HCT116 (cell line): ENCODE results near the gene AKAP13. TPM values are rescaled to one million over a fixed set of nuclear protein-coding genes. Genes with fewer than 3 reads are reported as not detected.
A peak's percentile ranks its signal among the peaks of the same experiment; 100 is the strongest.

Experiments
- ATAC-seq: fragments of 200-7000 bp; cut with Tn5 transposase; 2 replicates; pipeline ENCODE4 v1.9.1; 2020; ENCODE audit warnings: mild to moderate bottlenecking, moderate library complexity
- BruUV-seq: library from RNA; stranded (reverse); fragments of 400-500 nt; replicated peaks from 2 replicates; lab custom pipeline; 2021; lab: Mats Ljungman, UMichigan
- CTCF ChIA-PET: fragments of 300-600 bp; sonication (Branson Sonifier 250); formaldehyde crosslinking; loops from one replicate; lab custom pipeline; 2021; ENCODE audit warnings: antibody characterized with exemption; lab: Charles Lee
- POLR2A ChIA-PET: fragments of 300-600, 350-600 bp; sonication (Branson Sonifier 250); formaldehyde crosslinking; loops from one replicate; lab custom pipeline; 2021; ENCODE audit warnings: antibody characterized with exemption; lab: Charles Lee
- RAD21 ChIA-PET, 2 experiments: fragments of 300-600 bp; sonication (Branson Sonifier 250); formaldehyde crosslinking; loops; one replicate each; lab custom pipeline; 2023; ENCODE audit warnings: low total read pairs in 2 of 2; ENCODE audit not compliant: uncharacterized antibody in 2 of 2, unreplicated experiment in 2 of 2, low non-redundant PET in 1 of 2; lab: Charles Lee
- DNase-seq: peaks from one replicate; pipeline ENCODE4 v3.0.0-alpha.2; 2010; ENCODE audit warnings: low read depth, low spot score
- H2AFZ ChIP-seq: fragments of 200-600 bp; shearing (Covaris generic), sonication (generic); 2 replicates; pipeline ENCODE4 v1.6.1; 2017; ENCODE audit warnings: low read depth, mixed run types, mixed read lengths, antibody characterized with exemption, low read length; ENCODE audit not compliant: poor library complexity, severe bottlenecking
- H3K27ac ChIP-seq: 2 replicates; pipeline ENCODE4 v1.5.1; 2012; ENCODE audit warnings: low read depth, low read length
- H3K27me3 ChIP-seq: fragments of 200-600 bp; sonication (generic); 2 replicates; pipeline ENCODE4 v1.6.1; 2016; ENCODE audit warnings: mixed run types, low read length, mixed read lengths; ENCODE audit not compliant: insufficient read depth
- H3K36me3 ChIP-seq, 2 experiments: fragments of 200-500 bp in 1 of 2; fragments of 200-600 bp in 1 of 2; sonication (Bioruptor generic) in 1 of 2; sonication (generic) in 1 of 2; 2 replicates each; pipeline versions ENCODE4 v1.5.1 to v1.6.1; 2014 to 2016; ENCODE audit warnings: low read length in 2 of 2, inconsistent platforms in 1 of 2, mixed read lengths in 1 of 2, mixed run types in 1 of 2; ENCODE audit not compliant: insufficient read depth in 2 of 2, control insufficient read depth in 1 of 2
- H3K4me1 ChIP-seq, 2 experiments: fragments of 200-600 bp in 1 of 2; sonication (generic) in 1 of 2; 2 replicates each; pipeline versions ENCODE4 v1.5.1 to v1.6.1; 2012 to 2017; ENCODE audit warnings: low read length in 2 of 2, inconsistent platforms in 1 of 2, mild to moderate bottlenecking in 1 of 2, mixed read lengths in 1 of 2, mixed run types in 1 of 2, moderate library complexity in 1 of 2; ENCODE audit not compliant: insufficient read depth in 2 of 2, control insufficient read depth in 1 of 2
- H3K4me2 ChIP-seq: fragments of 200-600 bp; sonication (generic); 2 replicates; pipeline ENCODE4 v1.6.1; 2017; ENCODE audit warnings: mixed run types, low read length, mixed read lengths
- H3K4me3 ChIP-seq, 2 experiments: fragments of 200-600 bp in 1 of 2; sonication (generic) in 1 of 2; replicated peaks in 1 of 2; 2 replicates each; pipeline ENCODE4 v1.5.1; 2011 to 2016; ENCODE audit warnings: low read length in 2 of 2, control low read depth in 1 of 2, low read depth in 1 of 2, mild to moderate bottlenecking in 1 of 2, mixed read lengths in 1 of 2, mixed run types in 1 of 2
- H3K79me2 ChIP-seq: fragments of 200-600 bp; sonication (generic); 2 replicates; pipeline ENCODE4 v1.6.1; 2017; ENCODE audit warnings: mild to moderate bottlenecking, mixed run types, low read length, moderate library complexity, mixed read lengths; ENCODE audit not compliant: insufficient read depth
- H3K9ac ChIP-seq: fragments of 200-600 bp; sonication (generic); 2 replicates; pipeline ENCODE4 v1.6.1; 2016; ENCODE audit warnings: low read length, mixed read lengths
- H3K9me2 ChIP-seq: fragments of 200-600 bp; sonication (generic), shearing (Covaris generic); 2 replicates; pipeline ENCODE4 v1.6.1; 2017; ENCODE audit warnings: mixed run types, mild to moderate bottlenecking, moderate library complexity; ENCODE audit not compliant: insufficient read depth
- H3K9me3 ChIP-seq, 2 experiments: fragments of 200-500 bp in 1 of 2; fragments of 200-600 bp in 1 of 2; sonication (Bioruptor generic) in 1 of 2; sonication (generic) in 1 of 2; 2 replicates each; pipeline ENCODE4 v1.6.1; 2014 to 2017; ENCODE audit warnings: low read length in 2 of 2, mixed read lengths in 2 of 2, inconsistent platforms in 1 of 2, low read depth in 1 of 2, mild to moderate bottlenecking in 1 of 2, mixed run types in 1 of 2, moderate library complexity in 1 of 2; ENCODE audit not compliant: control insufficient read depth in 1 of 2, insufficient read depth in 1 of 2
- H4K20me1 ChIP-seq: fragments of 200-600 bp; sonication (generic), shearing (Covaris generic); 2 replicates; pipeline ENCODE4 v1.6.1; 2017; ENCODE audit warnings: mixed run types, mild to moderate bottlenecking, moderate library complexity; ENCODE audit not compliant: insufficient read depth
- CBX3 ChIP-seq: IDR thresholded peaks from 2 replicates; pipeline ENCODE4 v1.6.1; 2012; ENCODE audit warnings: low read depth
- CEBPB ChIP-seq: IDR thresholded peaks from 2 replicates; pipeline ENCODE4 v1.6.1; 2012; ENCODE audit warnings: low read depth
- CTCF ChIP-seq, 3 experiments: fragments of 200-600 bp in 1 of 3; sonication (generic) in 1 of 3; IDR thresholded peaks in 2 of 3; conservative IDR thresholded peaks in 1 of 3; 2 replicates each; pipeline ENCODE4 v1.5.1; 2012 to 2017; ENCODE audit warnings: low read depth in 2 of 3, low read length in 2 of 3, antibody characterized with exemption in 1 of 3, borderline replicate concordance in 1 of 3, control low read depth in 1 of 3, mild to moderate bottlenecking in 1 of 3, mixed read lengths in 1 of 3, mixed run types in 1 of 3, moderate library complexity in 1 of 3; ENCODE audit not compliant: insufficient read depth in 1 of 3
- ELF1 ChIP-seq: IDR thresholded peaks from 2 replicates; pipeline ENCODE4 v1.6.1; 2012; ENCODE audit warnings: low read depth, borderline replicate concordance
- EZH2 ChIP-seq: fragments of 200-600 bp; sonication (generic); IDR thresholded peaks from 2 replicates; pipeline ENCODE4 v1.6.1; 2017; ENCODE audit warnings: antibody characterized with exemption, mixed run types
- EZH2phosphoT487 ChIP-seq: fragments of 200-600 bp; IDR thresholded peaks from 2 replicates; pipeline ENCODE4 v1.6.1; 2018; ENCODE audit warnings: antibody characterized with exemption, borderline replicate concordance
- POLR2A ChIP-seq: IDR thresholded peaks from 2 replicates; pipeline ENCODE4 v1.7.0; 2011; ENCODE audit warnings: borderline replicate concordance; ENCODE audit not compliant: insufficient read depth, insufficient read length; ENCODE audit errors: extremely low read depth
- POLR2AphosphoS5 ChIP-seq: IDR thresholded peaks from 2 replicates; pipeline ENCODE4 v1.6.1; 2011; ENCODE audit warnings: mild to moderate bottlenecking, low read depth, low read length, moderate library complexity
- TCF7L2 ChIP-seq: IDR thresholded peaks from 2 replicates; pipeline ENCODE4 v1.7.0; 2011; ENCODE audit warnings: borderline replicate concordance, inconsistent platforms; ENCODE audit not compliant: insufficient read depth, insufficient read length; ENCODE audit errors: extremely low read depth
- YY1 ChIP-seq: IDR thresholded peaks from 2 replicates; pipeline ENCODE4 v1.6.1; 2011; ENCODE audit warnings: low read length, low read depth, moderate library complexity, mild to moderate bottlenecking; ENCODE audit not compliant: insufficient replicate concordance; ENCODE audit errors: extremely low read depth
- intact Hi-C: fragments of 100-400 bp; cut with micrococcal nuclease; formaldehyde crosslinking; loops from 2 replicates; pipeline ENCODE4 v1.10.0; 2022
- total RNA-seq: library from RNA; stranded (reverse); gene quantifications from one replicate; pipeline ENCODE4 v1.2.1, GENCODE V29; 2021; ENCODE audit not compliant: unreplicated experiment
- TF ChIP-seq, protein P1 (sequence below): IDR thresholded peaks from 2 replicates; pipeline ENCODE4 v1.6.1; 2011; ENCODE audit warnings: mild to moderate bottlenecking, low read length, moderate library complexity; ENCODE audit not compliant: insufficient replicate concordance; ENCODE audit errors: extremely low read depth
- TF ChIP-seq, protein P2 (sequence below): IDR thresholded peaks from 2 replicates; pipeline ENCODE4 v1.6.1; 2012; ENCODE audit warnings: low read depth
- TF ChIP-seq, protein P3 (sequence below): IDR thresholded peaks from 2 replicates; pipeline ENCODE4 v1.6.1; 2012

AKAP13 gene
- total RNA-seq, 1 experiment from 2014 or later, result 43.1 TPM

- H3K9me3 ChIP-seq, result no peaks in the 10 kb centered on the region
- peaks cover 32% of the 10 kb centered on the region for H3K79me2 ChIP-seq
- no peak overlapping the region for H3K9ac ChIP-seq
- H2AFZ ChIP-seq, result no peak overlapping the region
- no peak for DNase-seq
- no peak overlapping the region for H3K4me3 ChIP-seq
- no peaks in the 10 kb centered on the region for H3K27me3 ChIP-seq
- H3K27ac ChIP-seq, result no peak overlapping the region
- TF ChIP-seq, protein P1, sequence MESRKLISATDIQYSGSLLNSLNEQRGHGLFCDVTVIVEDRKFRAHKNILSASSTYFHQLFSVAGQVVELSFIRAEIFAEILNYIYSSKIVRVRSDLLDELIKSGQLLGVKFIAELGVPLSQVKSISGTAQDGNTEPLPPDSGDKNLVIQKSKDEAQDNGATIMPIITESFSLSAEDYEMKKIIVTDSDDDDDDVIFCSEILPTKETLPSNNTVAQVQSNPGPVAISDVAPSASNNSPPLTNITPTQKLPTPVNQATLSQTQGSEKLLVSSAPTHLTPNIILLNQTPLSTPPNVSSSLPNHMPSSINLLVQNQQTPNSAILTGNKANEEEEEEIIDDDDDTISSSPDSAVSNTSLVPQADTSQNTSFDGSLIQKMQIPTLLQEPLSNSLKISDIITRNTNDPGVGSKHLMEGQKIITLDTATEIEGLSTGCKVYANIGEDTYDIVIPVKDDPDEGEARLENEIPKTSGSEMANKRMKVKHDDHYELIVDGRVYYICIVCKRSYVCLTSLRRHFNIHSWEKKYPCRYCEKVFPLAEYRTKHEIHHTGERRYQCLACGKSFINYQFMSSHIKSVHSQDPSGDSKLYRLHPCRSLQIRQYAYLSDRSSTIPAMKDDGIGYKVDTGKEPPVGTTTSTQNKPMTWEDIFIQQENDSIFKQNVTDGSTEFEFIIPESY, result no peak
- TF ChIP-seq CEBPB (no peak), YY1 (no peak), TCF7L2 (no peak), POLR2A (no peak), EZH2 (no peak), ELF1 (no peak), CTCF (IDR thresholded peaks at IDR 0.05 in 2 of 3, conservative IDR thresholded peaks at IDR 0.05 in 1 of 3; ENCODE audit: borderline replicate concordance in 1 of 3, insufficient read depth in 1 of 3, low read depth in 2 of 3, low read length in 2 of 3) (no peak), POLR2AphosphoS5 (no peak), EZH2phosphoT487 (no peak), CBX3 (no peak)
- TF ChIP-seq, protein P2, sequence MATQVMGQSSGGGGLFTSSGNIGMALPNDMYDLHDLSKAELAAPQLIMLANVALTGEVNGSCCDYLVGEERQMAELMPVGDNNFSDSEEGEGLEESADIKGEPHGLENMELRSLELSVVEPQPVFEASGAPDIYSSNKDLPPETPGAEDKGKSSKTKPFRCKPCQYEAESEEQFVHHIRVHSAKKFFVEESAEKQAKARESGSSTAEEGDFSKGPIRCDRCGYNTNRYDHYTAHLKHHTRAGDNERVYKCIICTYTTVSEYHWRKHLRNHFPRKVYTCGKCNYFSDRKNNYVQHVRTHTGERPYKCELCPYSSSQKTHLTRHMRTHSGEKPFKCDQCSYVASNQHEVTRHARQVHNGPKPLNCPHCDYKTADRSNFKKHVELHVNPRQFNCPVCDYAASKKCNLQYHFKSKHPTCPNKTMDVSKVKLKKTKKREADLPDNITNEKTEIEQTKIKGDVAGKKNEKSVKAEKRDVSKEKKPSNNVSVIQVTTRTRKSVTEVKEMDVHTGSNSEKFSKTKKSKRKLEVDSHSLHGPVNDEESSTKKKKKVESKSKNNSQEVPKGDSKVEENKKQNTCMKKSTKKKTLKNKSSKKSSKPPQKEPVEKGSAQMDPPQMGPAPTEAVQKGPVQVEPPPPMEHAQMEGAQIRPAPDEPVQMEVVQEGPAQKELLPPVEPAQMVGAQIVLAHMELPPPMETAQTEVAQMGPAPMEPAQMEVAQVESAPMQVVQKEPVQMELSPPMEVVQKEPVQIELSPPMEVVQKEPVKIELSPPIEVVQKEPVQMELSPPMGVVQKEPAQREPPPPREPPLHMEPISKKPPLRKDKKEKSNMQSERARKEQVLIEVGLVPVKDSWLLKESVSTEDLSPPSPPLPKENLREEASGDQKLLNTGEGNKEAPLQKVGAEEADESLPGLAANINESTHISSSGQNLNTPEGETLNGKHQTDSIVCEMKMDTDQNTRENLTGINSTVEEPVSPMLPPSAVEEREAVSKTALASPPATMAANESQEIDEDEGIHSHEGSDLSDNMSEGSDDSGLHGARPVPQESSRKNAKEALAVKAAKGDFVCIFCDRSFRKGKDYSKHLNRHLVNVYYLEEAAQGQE, result no peak
- TF ChIP-seq, protein P3, sequence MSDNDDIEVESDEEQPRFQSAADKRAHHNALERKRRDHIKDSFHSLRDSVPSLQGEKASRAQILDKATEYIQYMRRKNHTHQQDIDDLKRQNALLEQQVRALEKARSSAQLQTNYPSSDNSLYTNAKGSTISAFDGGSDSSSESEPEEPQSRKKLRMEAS, result no peak
- TF ChIP-seq, all 23 proteins: peak for 0
- ChIA-PET CTCF (interaction anchor here (1.1 to 1.2 kb wide), 2 partner anchors 11 to 13 kb away, joined by 4 to 8 read pairs; no protein-coding TSS in a partner anchor), RAD21 (no interaction called here), POLR2A (no interaction called here)
- H3K4me1 ChIP-seq, result peaks cover 54 to 60% of the 10 kb centered on the region in 2 experiments
- intact Hi-C loops, result loop anchor here (5.0 kb wide), 1 partner anchor 57 kb away; no protein-coding TSS in a partner anchor
- no peak for ATAC-seq
- H3K4me2 ChIP-seq, result peak overlapping the region; percentile 25
- no peaks in the 10 kb centered on the region for H4K20me1 ChIP-seq
- no peaks in the 10 kb centered on the region for H3K9me2 ChIP-seq
- no TSS peak for BruUV-seq
- H3K36me3 ChIP-seq, result no peaks in the 10 kb centered on the region
Observed at GRCh38 chr15:85789496-85789875, 409.1 kb downstream of the AKAP13 start.
